ENCODE data around the gene QPRT.
"Not testable (repeated sequence)": the region's sequence is repeated elsewhere in the genome, so short reads cannot be mapped to it uniquely, and the experiment has no call there.

QPRT gene

GRCh38 chr16:29694384-29695195 lies 15.6 kb downstream of the QPRT start:
- DNase-seq: no peak

- not testable (repeated sequence) for DNase-seq
These were observed 16.7 kb downstream of the QPRT start for GRCh38 chr16:29695675-29696074.

- DNase-seq: no peak
These were observed 17.9 kb downstream of the QPRT start for GRCh38 chr16:29696881-29697331.

GRCh38 chr16:29697391-29697790 lies 18.4 kb downstream of the QPRT start:
- no peak for DNase-seq

- DNase-seq: no peak
These were observed 19.1 kb downstream of the QPRT start for GRCh38 chr16:29698042-29698441.

GRCh38 chr16:29698484-29699323 lies 19.7 kb downstream of the QPRT start:
- DNase-seq: no peak

GRCh38 chr16:29699324-29700219 lies 20.6 kb downstream of the QPRT start:
- no peak for DNase-seq

- DNase-seq: peak; percentile 82
These were observed 21.4 kb downstream of the QPRT start for GRCh38 chr16:29700253-29700987.

GRCh38 chr16:29701214-29701555 lies 22.2 kb downstream of the QPRT start:
- DNase-seq: no peak

GRCh38 chr16:29702269-29702668 lies 23.3 kb downstream of the QPRT start:
- DNase-seq: peak; percentile 31

GRCh38 chr16:29705030-29705429 lies 26.1 kb downstream of the QPRT start:
- no peak for DNase-seq

- DNase-seq: not testable (repeated sequence)
These were observed 28.2 kb downstream of the QPRT start for GRCh38 chr16:29707160-29707559.

- no peak for DNase-seq
These were observed 30.1 kb downstream of the QPRT start for GRCh38 chr16:29708917-29709600.

- not testable (repeated sequence) for DNase-seq
These were observed 30.7 kb downstream of the QPRT start for GRCh38 chr16:29709657-29710056.

- peak; percentile 74 for DNase-seq
These were observed 31.5 kb downstream of the QPRT start for GRCh38 chr16:29710227-29711219.

- DNase-seq: no peak
These were observed 33.8 kb downstream of the QPRT start for GRCh38 chr16:29712809-29713208.

GRCh38 chr16:29714396-29714795 lies 35.4 kb downstream of the QPRT start:
- no peak for DNase-seq

- no peak for DNase-seq
These were observed 36.0 kb downstream of the QPRT start for GRCh38 chr16:29714972-29715371.

GRCh38 chr16:29717113-29717512 lies 38.1 kb downstream of the QPRT start:
- no peak for DNase-seq

- DNase-seq: no peak
These were observed 40.1 kb downstream of the QPRT start for GRCh38 chr16:29719063-29719462.
